Nephron progenitor cell (in vitro differentiated cells): ENCODE data around the gene CDC34.

Source experiments
- DNase-seq: peaks from one replicate; pipeline ENCODE4 v3.0.0; 2021
- H3K27ac Mint-ChIP-seq: 2 replicates; pipeline ENCODE4 v1.8.0; 2021; ENCODE audit warnings: mild to moderate bottlenecking, moderate library complexity, mixed read lengths
- H3K27me3 Mint-ChIP-seq: 2 replicates; pipeline ENCODE4 v1.8.0; 2021; ENCODE audit warnings: mild to moderate bottlenecking, low read depth, mixed read lengths; ENCODE audit not compliant: poor library complexity
- H3K36me3 Mint-ChIP-seq: 2 replicates; pipeline ENCODE4 v1.8.0; 2021; ENCODE audit warnings: low read depth, mixed read lengths
- H3K4me1 Mint-ChIP-seq: 2 replicates; pipeline ENCODE4 v1.8.0; 2021; ENCODE audit warnings: mixed read lengths
- H3K4me3 Mint-ChIP-seq: 2 replicates; pipeline ENCODE4 v1.8.0; 2021; ENCODE audit warnings: mild to moderate bottlenecking, moderate library complexity, mixed read lengths
- H3K9me3 Mint-ChIP-seq: 2 replicates; pipeline ENCODE4 v1.8.0; 2021; ENCODE audit warnings: mild to moderate bottlenecking, moderate library complexity, mixed read lengths
- TF ChIP-seq, protein P1 (sequence below): fragments of 200-600 bp; sonication (generic); IDR thresholded peaks from 2 replicates; pipeline ENCODE4 v1.5.0; 2021; ENCODE audit warnings: antibody characterized with exemption

The CDC34 gene

GRCh38 chr19:514166-514663 lies 17.3 kb upstream of the CDC34 start:
- peak overlapping the region; percentile 50 for H3K27ac Mint-ChIP-seq
- peak overlapping the region; percentile 55 for H3K4me3 Mint-ChIP-seq

DNA sequence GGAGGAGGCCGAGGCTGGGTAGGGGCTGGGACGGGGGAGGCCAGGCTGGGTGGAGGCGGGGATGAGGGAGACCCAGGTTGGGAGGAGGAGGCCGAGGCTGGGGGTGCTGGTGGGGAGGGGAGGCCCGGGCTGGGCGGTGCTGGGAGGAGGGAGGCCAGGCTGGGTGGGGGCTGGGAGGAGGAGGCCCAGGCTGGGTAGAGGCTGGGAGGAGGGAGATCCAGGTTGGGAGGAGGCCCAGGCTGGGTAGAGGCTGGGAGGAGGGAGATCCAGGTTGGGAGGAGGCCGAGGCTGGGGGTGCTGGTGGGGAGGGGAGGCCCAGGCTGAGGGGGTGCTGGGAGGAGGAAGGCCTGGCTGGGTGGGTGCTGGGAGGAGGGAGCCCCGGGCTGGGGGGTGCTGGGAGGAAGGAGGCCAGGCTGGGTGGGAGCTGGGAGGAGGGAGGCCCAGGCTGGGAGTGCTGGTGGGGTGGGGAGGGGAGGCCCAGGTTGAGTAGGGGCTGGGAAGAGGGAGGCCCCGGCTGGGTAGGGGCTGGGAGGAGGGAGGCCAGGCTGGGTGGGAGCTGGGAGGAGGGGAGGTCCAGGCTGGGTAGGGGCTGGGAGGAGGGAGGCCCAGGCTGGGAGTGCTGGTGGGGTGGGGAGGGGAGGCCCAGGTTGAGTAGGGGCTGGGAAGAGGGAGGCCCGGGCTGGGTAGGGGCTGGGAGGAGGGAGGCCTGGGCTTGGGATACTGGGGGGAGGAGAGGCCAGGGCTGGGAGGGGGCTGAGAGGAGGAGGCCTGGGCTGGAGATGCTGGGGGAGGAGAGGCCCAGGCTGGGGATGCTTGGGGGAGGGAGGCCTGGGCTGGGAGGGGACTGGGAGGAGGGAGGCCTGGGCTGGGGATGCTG lies 13.6 kb upstream of the CDC34 start:
- peaks cover 20% of the 10 kb centered on the region for H3K36me3 Mint-ChIP-seq
- TF ChIP-seq, protein P1, sequence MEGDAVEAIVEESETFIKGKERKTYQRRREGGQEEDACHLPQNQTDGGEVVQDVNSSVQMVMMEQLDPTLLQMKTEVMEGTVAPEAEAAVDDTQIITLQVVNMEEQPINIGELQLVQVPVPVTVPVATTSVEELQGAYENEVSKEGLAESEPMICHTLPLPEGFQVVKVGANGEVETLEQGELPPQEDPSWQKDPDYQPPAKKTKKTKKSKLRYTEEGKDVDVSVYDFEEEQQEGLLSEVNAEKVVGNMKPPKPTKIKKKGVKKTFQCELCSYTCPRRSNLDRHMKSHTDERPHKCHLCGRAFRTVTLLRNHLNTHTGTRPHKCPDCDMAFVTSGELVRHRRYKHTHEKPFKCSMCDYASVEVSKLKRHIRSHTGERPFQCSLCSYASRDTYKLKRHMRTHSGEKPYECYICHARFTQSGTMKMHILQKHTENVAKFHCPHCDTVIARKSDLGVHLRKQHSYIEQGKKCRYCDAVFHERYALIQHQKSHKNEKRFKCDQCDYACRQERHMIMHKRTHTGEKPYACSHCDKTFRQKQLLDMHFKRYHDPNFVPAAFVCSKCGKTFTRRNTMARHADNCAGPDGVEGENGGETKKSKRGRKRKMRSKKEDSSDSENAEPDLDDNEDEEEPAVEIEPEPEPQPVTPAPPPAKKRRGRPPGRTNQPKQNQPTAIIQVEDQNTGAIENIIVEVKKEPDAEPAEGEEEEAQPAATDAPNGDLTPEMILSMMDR, result no peak
- H3K4me3 Mint-ChIP-seq, result no peak overlapping the region
- peak; percentile 61 for DNase-seq
- H3K27ac Mint-ChIP-seq, result no peak overlapping the region
- H3K27me3 Mint-ChIP-seq, result peaks cover 8% of the 10 kb centered on the region
- no peaks in the 10 kb centered on the region for H3K9me3 Mint-ChIP-seq
- peaks cover 42% of the 10 kb centered on the region for H3K4me1 Mint-ChIP-seq

More at GRCh38 chr19:514166-514663, 17.3 kb upstream of the CDC34 start:
- H3K9me3 Mint-ChIP-seq, result no peaks in the 10 kb centered on the region
- peaks cover 3% of the 10 kb centered on the region for H3K27me3 Mint-ChIP-seq
- TF ChIP-seq, protein P1, result no peak
- DNase-seq, result no peak
- H3K4me1 Mint-ChIP-seq, result peaks cover 54% of the 10 kb centered on the region
- H3K36me3 Mint-ChIP-seq, result peaks cover 15% of the 10 kb centered on the region

DNA sequence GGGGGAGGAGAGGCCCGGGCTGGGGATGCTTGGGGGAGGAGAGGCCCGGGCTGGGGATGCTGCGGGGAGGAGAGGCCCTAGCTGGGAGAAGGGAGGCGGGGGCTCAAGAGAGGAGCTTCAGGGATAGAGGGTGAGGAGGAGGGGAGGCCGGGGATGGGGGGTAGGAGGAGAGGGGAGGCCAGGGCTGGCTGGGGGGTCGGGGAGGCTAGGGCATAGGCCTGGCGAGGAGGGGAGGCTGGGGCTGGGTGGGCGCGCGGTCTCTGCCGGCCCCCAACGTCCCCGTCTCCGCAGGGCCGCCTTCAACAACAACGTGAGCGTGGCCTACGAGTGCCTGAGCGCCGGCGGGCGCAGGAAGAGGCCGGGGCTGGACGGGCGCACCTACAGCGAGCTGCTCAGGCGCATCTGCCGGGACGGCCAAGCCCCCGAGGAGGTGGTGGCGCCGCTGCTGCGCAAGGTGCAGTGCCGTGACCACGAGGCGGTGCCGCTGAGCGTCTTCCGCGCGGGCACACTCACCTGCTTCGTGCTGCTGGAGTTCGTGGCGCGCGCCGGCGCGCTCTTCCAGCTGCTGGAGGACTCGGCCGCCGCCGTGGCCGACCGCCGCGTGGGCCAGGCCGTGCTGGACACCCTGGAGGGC lies 12.8 kb upstream of the CDC34 start:
- no peak overlapping the region for H3K27ac Mint-ChIP-seq
- H3K4me1 Mint-ChIP-seq, result peaks cover 35% of the 10 kb centered on the region
- peak; percentile 74 for DNase-seq
- TF ChIP-seq, protein P1, result no peak
- no peak overlapping the region for H3K4me3 Mint-ChIP-seq
- no peaks in the 10 kb centered on the region for H3K9me3 Mint-ChIP-seq
- peaks cover 6% of the 10 kb centered on the region for H3K27me3 Mint-ChIP-seq
- H3K36me3 Mint-ChIP-seq, result peaks cover 20% of the 10 kb centered on the region

- Mint-ChIP-seq H3K36me3 (peaks cover 15% of the 10 kb centered on the region), H3K4me1 (peaks cover 33% of the 10 kb centered on the region), H3K4me3 (no peak overlapping the region), H3K27me3 (peaks cover 6% of the 10 kb centered on the region), H3K27ac (no peak overlapping the region), H3K9me3 (no peaks in the 10 kb centered on the region)
- DNase-seq, result no peak
- TF ChIP-seq, protein P1, result no peak
Observed at GRCh38 chr19:519449-519865, 12.1 kb upstream of the CDC34 start.

DNA sequence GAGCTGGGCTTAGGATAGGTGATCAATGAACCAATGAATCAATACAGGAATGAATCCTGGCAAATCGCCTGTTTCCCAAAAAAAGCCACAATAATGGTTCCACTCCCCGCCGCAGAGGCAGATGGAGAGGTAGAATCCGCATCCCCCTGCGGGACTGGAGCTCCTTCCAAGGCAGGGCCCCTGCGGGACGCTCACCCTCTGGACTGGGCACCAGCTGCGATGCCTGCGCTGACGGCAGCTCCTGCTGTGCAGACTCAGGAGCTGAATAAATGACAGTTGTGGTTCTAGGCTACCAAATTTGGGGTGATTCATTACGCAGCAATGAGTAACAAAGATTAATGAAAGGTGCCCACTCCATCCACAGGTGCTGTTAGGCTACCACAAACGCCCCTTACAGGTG lies 8.8 kb upstream of the CDC34 start:
- H3K9me3 Mint-ChIP-seq, result no peaks in the 10 kb centered on the region
- H3K27ac Mint-ChIP-seq, result no peak overlapping the region
- H3K4me1 Mint-ChIP-seq, result peaks cover 37% of the 10 kb centered on the region
- peaks cover 6% of the 10 kb centered on the region for H3K27me3 Mint-ChIP-seq
- H3K4me3 Mint-ChIP-seq, result no peak overlapping the region
- peaks cover 15% of the 10 kb centered on the region for H3K36me3 Mint-ChIP-seq
- TF ChIP-seq, protein P1, result no peak
- no peak for DNase-seq
